ENCODE measurements around the gene PDLIM3.

DNA sequence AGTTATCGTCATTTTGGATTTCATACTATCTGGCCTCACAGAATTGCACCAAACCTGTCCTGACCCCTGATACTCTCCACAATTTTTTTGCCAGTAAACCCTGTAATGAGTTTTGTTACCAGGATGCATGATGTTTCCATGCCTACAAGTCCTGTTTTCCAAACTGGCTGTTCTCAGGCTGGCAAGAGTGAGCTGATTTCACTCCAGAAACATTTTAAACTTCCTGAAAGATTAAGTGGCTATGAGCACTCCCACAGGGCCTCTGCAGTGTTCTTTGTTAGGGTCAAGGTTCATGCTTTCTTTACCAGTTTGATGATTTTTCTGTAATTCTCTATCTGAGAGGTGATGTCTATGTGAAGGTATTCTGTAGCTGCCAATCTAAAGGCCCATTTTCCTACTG lies 31.7 kb upstream of the PDLIM3 start:
- TF ChIP-seq, protein P1, sequence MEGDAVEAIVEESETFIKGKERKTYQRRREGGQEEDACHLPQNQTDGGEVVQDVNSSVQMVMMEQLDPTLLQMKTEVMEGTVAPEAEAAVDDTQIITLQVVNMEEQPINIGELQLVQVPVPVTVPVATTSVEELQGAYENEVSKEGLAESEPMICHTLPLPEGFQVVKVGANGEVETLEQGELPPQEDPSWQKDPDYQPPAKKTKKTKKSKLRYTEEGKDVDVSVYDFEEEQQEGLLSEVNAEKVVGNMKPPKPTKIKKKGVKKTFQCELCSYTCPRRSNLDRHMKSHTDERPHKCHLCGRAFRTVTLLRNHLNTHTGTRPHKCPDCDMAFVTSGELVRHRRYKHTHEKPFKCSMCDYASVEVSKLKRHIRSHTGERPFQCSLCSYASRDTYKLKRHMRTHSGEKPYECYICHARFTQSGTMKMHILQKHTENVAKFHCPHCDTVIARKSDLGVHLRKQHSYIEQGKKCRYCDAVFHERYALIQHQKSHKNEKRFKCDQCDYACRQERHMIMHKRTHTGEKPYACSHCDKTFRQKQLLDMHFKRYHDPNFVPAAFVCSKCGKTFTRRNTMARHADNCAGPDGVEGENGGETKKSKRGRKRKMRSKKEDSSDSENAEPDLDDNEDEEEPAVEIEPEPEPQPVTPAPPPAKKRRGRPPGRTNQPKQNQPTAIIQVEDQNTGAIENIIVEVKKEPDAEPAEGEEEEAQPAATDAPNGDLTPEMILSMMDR (IDR thresholded peaks at IDR 0.05) = no peak
- TF ChIP-seq POLR2A (IDR thresholded peaks at IDR 0.05; ENCODE audit: low read depth) (no peak), EP300 (IDR thresholded peaks at IDR 0.05) (no peak)

All from esophagus muscularis mucosa (tissue), 4 donors.